Gastroesophageal sphincter (tissue), 3 donors: Measurements from ENCODE around the gene KISS1R.

ENCODE experiments used
- CTCF ChIP-seq, 4 experiments: fragments of 200-600 bp in 2 of 4; fragments of 450-650 bp in 2 of 4; sonication (generic) in 1 of 4; IDR thresholded peaks; one replicate each; pipeline ENCODE4 v1.5.1; 2017 to 2019; ENCODE audit warnings: antibody characterized with exemption in 4 of 4, mild to moderate bottlenecking in 2 of 4, moderate library complexity in 2 of 4
- EP300 ChIP-seq: sonication (generic); formaldehyde crosslinking; IDR thresholded peaks from one replicate; pipeline ENCODE4 v1.6.1; 2017; ENCODE audit warnings: antibody characterized with exemption, mild to moderate bottlenecking
- POLR2AphosphoS5 ChIP-seq: sonication (generic); formaldehyde crosslinking; IDR thresholded peaks from one replicate; pipeline ENCODE4 v1.6.1; 2017; ENCODE audit warnings: antibody characterized with exemption

GRCh38 chr19:964116-964520, 47.0 kb downstream of the KISS1R start:
- TF ChIP-seq CTCF (IDR thresholded peaks at IDR 0.05) (no peak), POLR2AphosphoS5 (no peak), EP300 (no peak)
